ENCODE results near the gene DEGS2.

DNA sequence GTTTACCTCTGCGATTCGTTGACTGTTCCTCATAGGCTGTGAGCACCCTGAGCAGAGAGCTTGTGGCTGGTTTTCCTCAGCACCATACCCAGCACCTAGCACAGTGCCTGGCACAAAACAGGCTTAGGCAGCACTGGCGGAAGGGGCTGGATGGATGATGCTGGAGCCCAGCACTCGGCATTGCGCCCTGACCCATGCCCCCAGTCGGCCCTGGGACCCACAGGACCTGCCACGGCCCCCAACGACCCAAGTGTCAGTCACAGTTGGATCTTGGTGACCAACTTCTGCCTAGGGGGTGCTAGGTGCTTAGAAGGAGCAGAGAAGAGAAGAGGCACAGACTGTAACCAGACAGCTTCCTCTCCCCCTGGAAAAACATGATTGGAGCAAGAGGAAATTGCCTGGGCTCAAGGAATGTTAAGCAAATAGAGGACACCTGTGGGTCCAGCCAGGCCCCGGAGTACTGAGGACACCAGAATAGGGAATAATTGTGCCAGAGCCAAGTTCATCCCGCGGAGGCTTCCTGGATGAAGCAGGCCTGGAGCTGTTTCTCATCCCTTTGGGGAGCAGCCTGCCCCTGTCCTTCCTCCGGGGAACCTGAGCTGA is 31.5 kb downstream of the DEGS2 start:
- TF ChIP-seq CTCF (IDR thresholded peaks at IDR 0.05): no peak
- no peak for TF ChIP-seq POLR2A (IDR thresholded peaks at IDR 0.05)

Measured in thyroid gland (tissue), 4 donors.